OCI-LY1 (cell line): ENCODE data around the gene SLC25A21.

Experiments used
- CTCF ChIP-seq: fragments of 200-600 bp; sonication (generic), shearing (Covaris generic); IDR thresholded peaks from 2 replicates; pipeline ENCODE4 v1.5.1; 2017; ENCODE audit warnings: mild to moderate bottlenecking, antibody characterized with exemption, low read length, moderate library complexity, mixed read lengths
- EZH2 ChIP-seq: fragments of 200-600 bp; sonication (generic), shearing (Covaris generic); IDR thresholded peaks from 2 replicates; pipeline ENCODE4 v1.8.0; 2017; ENCODE audit warnings: borderline replicate concordance, mixed run types, mild to moderate bottlenecking, antibody characterized with exemption, low read length, moderate library complexity, mixed read lengths

- TF ChIP-seq CTCF: no peak
- TF ChIP-seq EZH2: no peak
Observed at GRCh38 chr14:36771028-36771640, 401.3 kb downstream of the SLC25A21 start.
